Stimulated activated CD4-positive, alpha-beta T cell treated with anti-CD3 and anti-CD28 coated beads, Interleukin-4, amount 100 ng/mL, for 4 hours (primary cell): Measurements from ENCODE around the gene TSPOAP1.

Experiments used
- DNase-seq, 2 experiments: peaks; one replicate each; pipeline ENCODE4 v3.0.0-alpha.2; 2020

TSPOAP1 gene, protein sequence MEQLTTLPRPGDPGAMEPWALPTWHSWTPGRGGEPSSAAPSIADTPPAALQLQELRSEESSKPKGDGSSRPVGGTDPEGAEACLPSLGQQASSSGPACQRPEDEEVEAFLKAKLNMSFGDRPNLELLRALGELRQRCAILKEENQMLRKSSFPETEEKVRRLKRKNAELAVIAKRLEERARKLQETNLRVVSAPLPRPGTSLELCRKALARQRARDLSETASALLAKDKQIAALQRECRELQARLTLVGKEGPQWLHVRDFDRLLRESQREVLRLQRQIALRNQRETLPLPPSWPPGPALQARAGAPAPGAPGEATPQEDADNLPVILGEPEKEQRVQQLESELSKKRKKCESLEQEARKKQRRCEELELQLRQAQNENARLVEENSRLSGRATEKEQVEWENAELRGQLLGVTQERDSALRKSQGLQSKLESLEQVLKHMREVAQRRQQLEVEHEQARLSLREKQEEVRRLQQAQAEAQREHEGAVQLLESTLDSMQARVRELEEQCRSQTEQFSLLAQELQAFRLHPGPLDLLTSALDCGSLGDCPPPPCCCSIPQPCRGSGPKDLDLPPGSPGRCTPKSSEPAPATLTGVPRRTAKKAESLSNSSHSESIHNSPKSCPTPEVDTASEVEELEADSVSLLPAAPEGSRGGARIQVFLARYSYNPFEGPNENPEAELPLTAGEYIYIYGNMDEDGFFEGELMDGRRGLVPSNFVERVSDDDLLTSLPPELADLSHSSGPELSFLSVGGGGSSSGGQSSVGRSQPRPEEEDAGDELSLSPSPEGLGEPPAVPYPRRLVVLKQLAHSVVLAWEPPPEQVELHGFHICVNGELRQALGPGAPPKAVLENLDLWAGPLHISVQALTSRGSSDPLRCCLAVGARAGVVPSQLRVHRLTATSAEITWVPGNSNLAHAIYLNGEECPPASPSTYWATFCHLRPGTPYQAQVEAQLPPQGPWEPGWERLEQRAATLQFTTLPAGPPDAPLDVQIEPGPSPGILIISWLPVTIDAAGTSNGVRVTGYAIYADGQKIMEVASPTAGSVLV (N-terminal part only)

GRCh38 chr17:58328195-58329034 is at the start of gene TSPOAP1:
Gene TSPOAP1, minus strand, starts transcription at chr17:58328795. Its CDS starts 875 bp downstream, at chr17:58327920.
- peak; percentile 86 to 89 for DNase-seq

DNA sequence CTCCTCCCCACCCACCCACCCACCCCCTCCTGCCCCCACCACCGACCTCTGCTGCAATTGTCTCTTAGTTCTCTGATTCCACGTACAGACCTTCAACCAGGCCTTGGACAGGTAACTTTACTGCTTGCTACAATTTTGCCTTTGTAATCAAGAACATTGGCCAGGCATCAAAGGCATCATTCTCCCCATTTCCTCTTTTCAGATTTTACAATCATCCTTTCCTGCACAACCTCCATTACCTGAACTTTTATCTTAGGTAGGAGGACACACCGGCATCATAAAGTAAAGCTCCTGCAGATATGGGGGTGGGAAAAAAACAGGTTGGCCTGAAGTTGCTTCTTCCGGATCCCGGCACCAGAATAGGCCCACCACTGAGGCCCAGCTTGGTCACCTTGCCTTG is 49.1 kb upstream of the TSPOAP1 start:
- no peak for DNase-seq

DNA sequence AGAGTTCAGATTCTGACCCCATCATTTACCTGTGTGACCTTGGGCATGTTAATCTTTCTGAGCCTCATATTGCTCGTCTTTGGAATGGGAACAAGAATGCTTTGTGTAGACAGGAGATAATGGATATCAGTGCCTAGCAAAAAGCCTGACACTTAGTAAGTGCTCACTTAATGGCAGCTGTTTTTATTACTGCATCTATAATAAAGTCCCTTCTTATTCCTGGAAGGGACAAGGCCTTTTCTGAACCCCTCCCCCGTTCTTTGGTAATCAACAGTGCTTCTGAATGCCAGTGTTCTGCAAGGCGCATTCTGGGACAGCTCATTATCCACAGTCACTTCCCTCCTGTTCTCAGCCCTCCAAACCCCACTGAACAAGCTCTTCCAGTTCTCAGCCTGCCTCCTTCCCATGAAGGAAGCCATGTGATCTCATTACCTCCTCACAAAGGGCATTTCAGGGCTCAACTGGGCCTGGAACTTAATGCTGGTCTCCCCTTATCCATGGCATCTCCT is 48.6 kb upstream of the TSPOAP1 start:
- no peak for DNase-seq

DNA sequence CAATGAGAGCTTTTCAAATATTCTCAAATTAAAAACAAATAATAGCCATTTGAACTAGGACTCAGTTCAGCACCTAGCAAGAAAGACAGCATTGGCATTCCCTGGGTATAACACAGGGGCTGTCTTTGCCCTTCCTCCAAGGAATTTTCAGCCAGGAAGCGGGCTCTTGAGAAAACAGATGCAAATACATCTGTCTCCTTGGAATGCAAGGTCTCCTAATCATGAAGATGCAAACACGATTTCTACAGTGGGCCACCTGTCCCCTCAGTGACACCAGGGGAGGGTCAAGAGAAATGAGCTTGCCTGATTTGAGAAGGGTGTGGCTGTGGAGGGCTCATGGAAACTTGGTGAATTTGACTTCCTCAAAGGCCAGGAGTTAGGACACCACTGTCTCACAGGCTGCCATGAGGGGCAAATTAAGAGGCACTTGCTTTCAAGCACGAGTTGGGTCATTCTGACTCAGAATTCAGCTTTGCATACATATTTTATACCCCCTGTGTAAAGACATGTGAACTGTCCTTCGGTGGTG is 47.9 kb upstream of the TSPOAP1 start:
- no peak for DNase-seq

GRCh38 chr17:58375811-58376210 is 47.2 kb upstream of the TSPOAP1 start:
- DNase-seq: no peak

- DNase-seq: no peak
Measured at GRCh38 chr17:58375256-58375655, 46.7 kb upstream of the TSPOAP1 start.

DNA sequence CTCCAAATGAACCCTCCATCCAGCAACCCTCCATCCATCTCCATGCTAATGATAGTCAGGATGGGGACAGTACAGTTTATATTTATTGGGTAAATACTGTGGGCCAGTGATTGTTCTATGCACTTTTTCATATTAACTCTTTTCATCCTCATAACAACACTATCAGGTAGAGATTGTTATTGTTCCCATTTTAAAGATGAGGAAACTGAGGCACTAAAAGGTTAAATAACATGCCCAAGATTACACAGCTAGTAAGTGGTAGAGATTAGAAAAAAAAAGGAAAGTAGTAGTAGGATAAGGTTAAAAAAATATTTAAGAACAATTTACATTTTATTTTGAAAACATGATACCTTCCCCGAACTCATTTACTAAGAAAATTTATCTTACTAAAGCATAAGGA is 45.3 kb upstream of the TSPOAP1 start:
- no peak for DNase-seq

- no peak for DNase-seq
Measured at GRCh38 chr17:58373003-58373402, 44.4 kb upstream of the TSPOAP1 start.

- DNase-seq: no peak
Measured at GRCh38 chr17:58371300-58371950, 42.8 kb upstream of the TSPOAP1 start.

- no peak for DNase-seq
Measured at GRCh38 chr17:58370716-58371115, 42.1 kb upstream of the TSPOAP1 start.

- no peak for DNase-seq
Measured at GRCh38 chr17:58370309-58370708, 41.7 kb upstream of the TSPOAP1 start.

DNA sequence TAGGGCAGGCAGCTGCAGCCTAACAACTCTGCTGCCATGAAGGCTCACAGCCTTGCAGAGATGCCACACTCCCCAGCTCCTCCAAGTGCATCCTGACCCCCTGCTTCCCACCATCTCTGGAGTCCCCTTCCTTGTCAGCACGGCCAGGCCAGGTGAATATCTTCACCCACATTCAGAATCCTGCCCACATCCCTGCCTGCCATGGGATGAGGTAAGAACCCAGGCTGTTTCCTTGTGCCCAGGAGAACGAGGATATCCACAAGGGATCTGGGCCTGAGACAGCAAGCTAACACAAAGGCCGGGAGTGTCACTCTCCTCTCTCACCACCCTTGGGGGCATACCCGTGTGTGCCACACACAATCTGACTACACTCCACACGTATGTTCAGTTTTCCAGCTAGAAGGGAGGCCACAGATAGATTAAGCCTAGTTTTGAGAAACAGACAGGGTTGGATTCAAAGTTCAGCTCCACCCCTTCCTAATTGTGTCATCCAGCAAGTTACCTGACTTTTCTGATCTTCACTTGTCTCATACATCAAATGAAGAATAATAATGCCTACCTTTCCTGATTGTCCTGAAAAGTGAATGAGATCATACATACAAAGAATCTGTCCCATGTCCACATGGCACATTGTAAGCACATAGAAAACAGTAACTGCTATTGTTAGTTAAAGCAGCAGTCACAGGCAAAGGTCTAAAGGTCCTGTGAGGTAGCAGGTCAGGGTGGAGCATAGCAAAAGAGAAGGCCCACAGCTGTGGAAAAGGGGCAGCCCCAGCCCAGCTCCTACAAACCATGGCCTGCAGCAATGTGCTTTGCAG is 40.8 kb upstream of the TSPOAP1 start:
- DNase-seq: no peak

DNA sequence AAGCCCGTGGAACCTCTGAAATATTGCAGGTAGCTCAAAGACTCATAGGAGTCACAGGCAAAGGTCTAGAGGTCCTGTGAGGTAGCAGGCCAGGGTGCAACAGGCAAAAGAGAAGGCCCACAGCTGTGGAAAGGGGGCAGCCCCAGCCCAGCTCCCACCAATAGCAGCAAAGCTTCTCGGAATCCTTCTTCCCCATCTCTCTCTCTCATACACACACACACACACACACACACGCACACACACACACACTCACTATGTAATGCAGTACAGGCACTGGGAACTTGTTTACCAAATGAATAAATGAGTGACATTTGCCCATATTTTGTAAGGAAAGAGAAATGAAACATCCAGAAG is 40.2 kb upstream of the TSPOAP1 start:
- no peak for DNase-seq

DNA sequence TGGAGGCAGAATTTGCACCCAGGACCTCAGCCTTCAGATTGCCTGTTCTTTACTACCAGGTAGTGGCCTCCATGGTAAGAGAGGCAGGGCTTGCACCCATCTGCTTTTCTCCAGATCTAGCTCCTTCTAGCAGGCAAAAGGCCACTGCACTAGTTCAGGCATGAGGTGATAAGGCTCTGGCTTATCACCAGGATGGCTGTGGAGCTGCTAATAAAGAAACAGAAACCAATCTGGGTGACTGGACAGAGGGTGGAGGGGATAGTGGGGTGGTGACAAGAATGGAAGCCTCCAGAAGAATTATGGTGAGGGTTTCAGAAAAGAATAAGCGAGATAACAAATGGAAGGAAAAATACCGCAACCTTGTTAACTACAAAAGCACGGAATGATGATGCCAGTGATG is 38.9 kb upstream of the TSPOAP1 start:
- DNase-seq: no peak

DNA sequence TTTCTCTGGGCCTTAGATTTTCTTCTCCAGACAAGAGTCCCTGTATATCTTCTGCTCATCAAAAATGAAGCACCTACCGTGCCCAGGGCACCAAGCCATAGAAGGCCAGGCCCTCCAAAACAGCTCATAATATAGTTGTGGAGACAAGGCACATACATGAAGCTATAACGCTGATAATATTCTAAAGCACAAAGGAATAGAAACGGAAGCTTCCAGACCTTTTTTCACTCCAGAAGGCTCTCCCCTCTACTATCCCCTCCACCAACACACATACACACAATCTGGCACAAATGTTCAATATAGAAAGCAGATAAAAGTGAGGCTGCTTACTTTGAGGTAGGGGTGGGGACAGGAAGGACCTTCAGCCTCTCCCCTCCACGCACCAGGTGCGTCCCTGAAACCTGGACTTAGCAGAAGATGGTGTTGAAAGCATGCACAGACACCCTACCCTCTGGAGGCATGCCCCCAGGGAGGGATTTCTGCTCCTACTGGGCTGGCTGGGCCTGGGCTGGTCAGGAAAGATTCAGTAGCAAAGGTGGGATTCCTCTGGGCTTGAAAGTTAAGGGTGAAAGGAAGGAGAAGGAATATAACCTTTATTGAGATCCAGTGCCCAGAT is 37.5 kb upstream of the TSPOAP1 start:
- no peak for DNase-seq

GRCh38 chr17:58365185-58365979 is 36.8 kb upstream of the TSPOAP1 start:
- DNase-seq: no peak

- DNase-seq: no peak
Measured at GRCh38 chr17:58364270-58364942, 35.8 kb upstream of the TSPOAP1 start.

- no peak for DNase-seq
Measured at GRCh38 chr17:58363457-58364185, 35.0 kb upstream of the TSPOAP1 start.
